TTC549 (cell line): ENCODE measurements around the gene FBXW7.

Source experiments
- FAIRE-seq: peaks from 2 replicates; lab custom pipeline; 2012; peaks lifted over from hg19 to GRCh38; lab: Jason Lieb, UNC

FBXW7 gene

DNA sequence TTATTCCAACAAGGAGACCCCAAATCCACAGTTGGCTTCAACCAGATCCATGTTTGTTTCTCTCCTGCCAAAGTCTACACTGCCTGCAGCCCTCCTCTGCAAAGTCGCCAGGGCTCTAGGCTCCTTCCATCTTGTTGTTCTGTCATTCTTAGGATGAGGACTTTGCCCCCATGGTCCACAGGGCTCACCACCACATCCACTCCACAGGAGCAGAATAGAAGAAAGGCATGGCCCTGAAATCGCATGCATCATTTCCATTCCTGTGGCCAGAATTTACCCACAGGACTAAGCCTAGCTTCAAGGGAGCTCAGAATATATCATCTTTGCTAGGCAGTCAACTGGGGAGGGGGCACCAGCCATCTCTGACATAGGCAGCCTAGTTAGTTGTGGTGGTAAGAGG lies 254.7 kb downstream of the FBXW7 start:
- FAIRE-seq = no peak

GRCh38 chr4:152279234-152279566 lies 256.7 kb downstream of the FBXW7 start:
- FAIRE-seq = no peak

GRCh38 chr4:152278505-152279233 lies 257.2 kb downstream of the FBXW7 start:
- no peak for FAIRE-seq

DNA sequence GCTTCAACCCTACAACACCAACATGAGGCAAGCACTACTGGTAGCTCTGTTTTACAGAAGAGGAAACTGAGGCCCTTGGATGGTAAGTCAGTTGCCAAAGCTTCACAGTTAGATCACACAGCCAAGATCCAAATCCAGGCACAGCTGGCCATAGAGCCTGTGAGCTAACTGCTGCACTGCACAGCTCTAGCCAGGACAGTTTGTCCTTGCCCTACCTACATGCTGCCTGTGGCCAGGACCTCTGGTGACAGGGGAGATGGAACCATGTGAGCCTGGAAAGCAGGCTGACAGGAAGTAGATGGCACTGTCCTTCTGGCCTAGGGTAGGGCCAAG lies 257.8 kb downstream of the FBXW7 start:
- no peak for FAIRE-seq

DNA sequence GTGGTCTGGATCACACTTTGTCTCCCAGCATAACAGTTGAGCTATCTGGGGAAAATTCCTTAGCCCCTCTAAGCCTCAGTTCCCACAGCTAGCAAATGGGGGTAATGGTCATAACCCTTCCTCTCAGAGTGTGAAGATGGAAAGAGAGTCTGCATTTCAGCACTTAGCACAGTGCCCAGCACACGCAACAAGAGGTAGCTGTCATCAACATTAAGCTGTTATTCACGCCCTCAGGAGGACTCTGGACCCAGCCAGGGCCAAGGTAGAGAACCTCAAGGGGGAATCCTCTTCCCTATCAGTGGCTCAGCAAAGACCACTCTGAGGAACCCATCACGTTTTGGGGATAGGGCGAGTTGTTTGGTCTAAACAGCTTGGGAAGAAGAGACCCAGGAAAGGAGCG lies 258.6 kb downstream of the FBXW7 start:
- no peak for FAIRE-seq

GRCh38 chr4:152273343-152273742 lies 262.5 kb downstream of the FBXW7 start:
- no peak for FAIRE-seq
